SK-N-MC (cell line): Measurements from ENCODE around the gene EIF1.
"Not testable (repeated sequence)": the region's sequence is repeated elsewhere in the genome, so short reads cannot be mapped to it uniquely, and the experiment has no call there.

Experiments
- DNase-seq: peaks from one replicate; pipeline ENCODE4 v3.0.0-alpha.2; 2011; ENCODE audit warnings: low read depth, low spot score
- H3K27ac ChIP-seq: fragments of 200-600 bp; sonication (generic); 2 replicates; pipeline ENCODE4 v1.5.1; 2016; ENCODE audit warnings: mixed run types
- H3K36me3 ChIP-seq: fragments of 200-600 bp; sonication (generic); 2 replicates; pipeline ENCODE4 v1.6.1; 2017; ENCODE audit warnings: antibody characterized with exemption, low read length, mixed read lengths; ENCODE audit not compliant: insufficient read depth
- H3K4me3 ChIP-seq: fragments of 200-600 bp; sonication (generic); 2 replicates; pipeline ENCODE4 v1.5.1; 2016
- H3K9ac ChIP-seq: fragments of 200-600 bp; sonication (generic); 2 replicates; pipeline ENCODE4 v1.8.0; 2017; ENCODE audit warnings: mixed run types, mixed read lengths; ENCODE audit not compliant: insufficient read length
- H3K9me3 ChIP-seq: fragments of 200-600 bp; sonication (generic); 2 replicates; pipeline ENCODE4 v1.6.1; 2017; ENCODE audit warnings: low read depth, mild to moderate bottlenecking, antibody characterized with exemption, low read length, moderate library complexity, mixed read lengths
- EZH2 ChIP-seq: fragments of 200-600 bp; sonication (generic); IDR thresholded peaks from one replicate; pipeline ENCODE4 v1.6.1; 2017; ENCODE audit warnings: antibody characterized with exemption
- FOXP2 ChIP-seq: optimal IDR thresholded peaks from 2 replicates; pipeline ENCODE3; 2011; ENCODE audit warnings: mild to moderate bottlenecking, moderate library complexity; ENCODE audit not compliant: insufficient read depth; ENCODE audit errors: extremely low read length, control extremely low read depth
- POLR2AphosphoS5 ChIP-seq: IDR thresholded peaks from 2 replicates; pipeline ENCODE4 v1.6.1; 2012; ENCODE audit warnings: mild to moderate bottlenecking, low read depth, low read length, borderline replicate concordance

EIF1 gene

DNA sequence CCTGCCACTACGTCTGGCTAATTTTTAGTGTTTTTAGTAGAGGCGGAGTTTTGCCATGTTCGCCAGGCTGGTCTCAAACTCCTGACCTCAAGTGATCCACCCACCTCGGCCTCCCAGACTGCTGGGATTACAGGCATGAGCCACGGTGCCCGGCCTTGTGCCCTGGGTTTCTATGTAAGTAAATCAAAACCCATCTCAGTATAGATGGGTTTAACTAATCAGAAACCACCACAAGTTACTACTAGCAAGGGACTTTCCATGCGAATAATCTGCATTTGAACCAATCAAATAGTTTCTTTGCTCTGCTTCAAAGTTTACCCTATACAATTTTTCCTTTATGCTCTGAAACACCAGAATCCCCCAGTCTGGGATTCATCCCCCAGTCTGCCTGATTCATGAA, 16.5 kb upstream of the EIF1 start:
- no peak for DNase-seq
- Histone ChIP-seq H3K27ac (no peak overlapping the region), H3K4me3 (no peak overlapping the region), H3K9ac (no peak overlapping the region), H3K9me3 (no peaks in the 10 kb centered on the region), H3K36me3 (no peaks in the 10 kb centered on the region)
- TF ChIP-seq FOXP2 (no peak), POLR2AphosphoS5 (no peak)

DNA sequence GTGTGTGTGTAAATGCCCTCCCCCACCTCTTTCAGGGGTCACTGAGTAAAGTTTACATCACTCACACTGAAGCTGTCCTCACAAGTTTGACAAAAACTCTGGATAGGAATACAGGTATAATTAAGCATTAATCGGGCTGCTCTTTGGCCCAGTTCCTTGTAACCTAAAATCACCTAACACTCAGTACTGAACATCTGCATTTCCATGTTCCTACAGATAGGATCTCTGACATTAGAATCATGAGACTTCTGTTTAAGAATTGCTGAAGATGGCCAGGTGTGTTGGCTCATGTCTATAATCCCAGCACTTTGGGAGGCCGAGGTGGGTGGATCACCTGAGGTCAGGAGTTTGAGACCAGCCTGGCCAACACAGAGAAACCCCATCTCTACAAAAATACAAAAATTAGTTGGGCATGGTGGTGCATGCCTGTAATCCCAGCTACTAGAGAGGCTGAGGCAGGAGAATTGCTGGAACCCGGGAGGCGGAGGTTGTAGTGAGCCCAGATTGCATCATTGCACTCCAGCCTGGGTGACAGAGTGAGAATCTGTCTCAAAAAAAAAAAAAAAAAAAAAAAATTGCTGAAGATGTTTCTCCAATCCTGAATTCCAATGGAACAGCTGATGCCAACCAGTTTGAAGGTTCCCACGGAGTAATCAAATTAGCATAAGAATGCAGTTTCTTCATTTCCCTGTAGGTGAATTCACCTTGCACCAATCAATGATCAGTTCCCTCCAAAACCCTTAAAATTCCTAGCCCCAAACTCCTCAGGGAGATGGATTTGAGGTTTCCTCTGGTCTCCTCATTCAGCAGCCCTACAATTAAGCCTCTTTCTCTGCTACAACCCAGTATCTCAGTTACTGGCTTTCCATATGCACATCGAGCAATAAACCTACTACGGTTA, 13.3 kb upstream of the EIF1 start:
- H3K4me3 ChIP-seq: peak overlapping the region; percentile 1; the same call in 1 of the 2 replicates
- not testable (repeated sequence) for H3K9me3 ChIP-seq, DNase-seq, H3K36me3 ChIP-seq, H3K9ac ChIP-seq
- peak overlapping the region; percentile 76 for H3K27ac ChIP-seq

DNA sequence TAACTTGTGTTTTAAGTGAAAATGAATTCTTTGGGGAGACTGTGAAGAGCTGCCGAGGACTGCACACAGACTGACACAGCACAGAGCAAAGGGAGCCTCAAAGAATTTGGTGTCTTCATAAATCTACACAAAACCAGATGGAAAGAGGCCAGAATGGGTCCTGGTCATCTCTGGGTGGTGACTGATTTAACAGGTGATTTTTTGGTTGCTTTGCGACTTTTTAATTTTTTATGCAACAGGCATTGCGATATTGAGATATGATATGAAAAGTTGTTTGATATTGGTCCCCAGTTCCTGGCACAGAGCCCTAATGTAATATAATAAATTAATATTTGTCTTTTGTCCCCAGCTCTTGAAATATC, 12.6 kb upstream of the EIF1 start:
- H3K4me3 ChIP-seq: peak overlapping the region; percentile 1; the same call in 1 of the 2 replicates
- no peaks in the 10 kb centered on the region for H3K9me3 ChIP-seq
- no peak for DNase-seq
- no peaks in the 10 kb centered on the region for H3K36me3 ChIP-seq
- no peak overlapping the region for H3K9ac ChIP-seq
- TF ChIP-seq EZH2 (no peak), FOXP2 (no peak), POLR2AphosphoS5 (no peak)
- peak overlapping the region; percentile 76 for H3K27ac ChIP-seq

DNA sequence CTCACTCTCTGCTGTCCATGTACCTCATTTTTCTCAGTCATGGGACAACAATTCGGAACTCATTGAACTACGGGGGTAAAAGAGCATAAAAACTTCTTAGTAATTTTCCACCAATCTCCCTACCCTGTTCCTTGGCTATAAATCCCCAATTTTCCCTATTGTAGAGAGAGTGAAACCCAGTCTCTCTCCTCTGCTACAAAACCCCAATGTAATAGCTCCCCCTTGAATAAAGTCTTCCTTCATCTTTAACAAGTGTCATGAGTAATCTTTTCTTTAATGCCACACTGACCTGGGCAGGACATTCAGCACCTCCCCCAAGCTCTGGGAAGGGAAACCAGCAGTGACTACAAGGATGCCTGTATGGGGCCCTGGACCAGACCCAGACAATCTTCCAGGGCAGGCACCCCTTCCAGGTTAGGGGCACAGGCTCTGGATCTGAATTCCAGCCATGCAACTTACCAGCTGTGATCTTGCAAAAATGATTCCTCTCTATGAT, 10.2 kb upstream of the EIF1 start:
- Histone ChIP-seq H3K36me3 (no peaks in the 10 kb centered on the region), H3K9me3 (no peaks in the 10 kb centered on the region), H3K9ac (peak overlapping the region; percentile 65), H3K4me3 (peak overlapping the region; percentile 73), H3K27ac (peak overlapping the region; percentile 74)
- no peak for DNase-seq
- no peak; the same call in 1 of the 2 replicates for TF ChIP-seq POLR2AphosphoS5
- TF ChIP-seq FOXP2: no peak
- TF ChIP-seq EZH2: no peak

- H3K9me3 ChIP-seq: no peaks in the 10 kb centered on the region
- peak overlapping the region; percentile 65 for H3K9ac ChIP-seq
- TF ChIP-seq FOXP2: no peak
- no peak for TF ChIP-seq EZH2
- no peak; the same call in 1 of the 2 replicates for TF ChIP-seq POLR2AphosphoS5
- no peak for DNase-seq
- H3K4me3 ChIP-seq: peak overlapping the region; percentile 73
- H3K36me3 ChIP-seq: no peaks in the 10 kb centered on the region
- peak overlapping the region; percentile 74 for H3K27ac ChIP-seq
These were observed 9.6 kb upstream of the EIF1 start for GRCh38 chr17:41678907-41679739.

GRCh38 chr17:41679740-41680425, 8.8 kb upstream of the EIF1 start:
- no peak for TF ChIP-seq FOXP2
- no peak for TF ChIP-seq POLR2AphosphoS5
- TF ChIP-seq EZH2: no peak
- no peak for DNase-seq
- Histone ChIP-seq H3K9me3 (no peaks in the 10 kb centered on the region), H3K4me3 (no peak overlapping the region), H3K27ac (no peak overlapping the region), H3K9ac (no peak overlapping the region), H3K36me3 (no peaks in the 10 kb centered on the region)

GRCh38 chr17:41680426-41681040, 8.2 kb upstream of the EIF1 start:
- TF ChIP-seq FOXP2: no peak
- Histone ChIP-seq H3K4me3 (no peak overlapping the region), H3K36me3 (no peaks in the 10 kb centered on the region), H3K9me3 (no peaks in the 10 kb centered on the region), H3K9ac (no peak overlapping the region), H3K27ac (no peak overlapping the region)
- no peak for DNase-seq

DNA sequence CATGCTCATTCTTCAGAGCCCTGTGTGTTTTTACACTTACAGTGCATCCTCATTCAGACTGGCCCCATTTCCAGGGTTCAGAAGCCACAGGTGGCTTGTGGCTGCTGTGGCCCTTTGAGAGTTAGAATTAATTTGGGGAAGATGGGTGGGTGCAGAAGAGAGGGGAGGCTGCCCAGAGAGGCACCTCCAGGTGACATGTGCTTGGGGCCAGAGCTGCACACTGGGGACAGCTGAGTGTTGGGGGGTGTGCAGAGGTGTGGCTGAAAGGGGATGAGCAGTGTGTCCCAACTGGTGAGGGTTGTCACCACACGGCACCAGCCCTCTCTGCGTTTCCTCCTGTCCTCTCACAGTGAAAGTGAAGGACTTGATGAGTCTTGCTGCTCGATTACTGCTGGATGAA, 6.9 kb upstream of the EIF1 start:
- Histone ChIP-seq H3K27ac (no peak overlapping the region), H3K4me3 (no peak overlapping the region), H3K9ac (no peak overlapping the region), H3K9me3 (no peaks in the 10 kb centered on the region), H3K36me3 (no peaks in the 10 kb centered on the region)
- TF ChIP-seq EZH2 (no peak), POLR2AphosphoS5 (no peak), FOXP2 (no peak)
- no peak for DNase-seq
